GM12801 (cell line): Measurements from ENCODE around the gene LKAAEAR1.

Experiments
- TF ChIP-seq, protein P1 (sequence below): IDR thresholded peaks from one replicate; pipeline ENCODE4 v1.5.1; 2011; ENCODE audit warnings: control low read depth; ENCODE audit not compliant: insufficient read length; ENCODE audit errors: extremely low read depth

Gene LKAAEAR1

DNA sequence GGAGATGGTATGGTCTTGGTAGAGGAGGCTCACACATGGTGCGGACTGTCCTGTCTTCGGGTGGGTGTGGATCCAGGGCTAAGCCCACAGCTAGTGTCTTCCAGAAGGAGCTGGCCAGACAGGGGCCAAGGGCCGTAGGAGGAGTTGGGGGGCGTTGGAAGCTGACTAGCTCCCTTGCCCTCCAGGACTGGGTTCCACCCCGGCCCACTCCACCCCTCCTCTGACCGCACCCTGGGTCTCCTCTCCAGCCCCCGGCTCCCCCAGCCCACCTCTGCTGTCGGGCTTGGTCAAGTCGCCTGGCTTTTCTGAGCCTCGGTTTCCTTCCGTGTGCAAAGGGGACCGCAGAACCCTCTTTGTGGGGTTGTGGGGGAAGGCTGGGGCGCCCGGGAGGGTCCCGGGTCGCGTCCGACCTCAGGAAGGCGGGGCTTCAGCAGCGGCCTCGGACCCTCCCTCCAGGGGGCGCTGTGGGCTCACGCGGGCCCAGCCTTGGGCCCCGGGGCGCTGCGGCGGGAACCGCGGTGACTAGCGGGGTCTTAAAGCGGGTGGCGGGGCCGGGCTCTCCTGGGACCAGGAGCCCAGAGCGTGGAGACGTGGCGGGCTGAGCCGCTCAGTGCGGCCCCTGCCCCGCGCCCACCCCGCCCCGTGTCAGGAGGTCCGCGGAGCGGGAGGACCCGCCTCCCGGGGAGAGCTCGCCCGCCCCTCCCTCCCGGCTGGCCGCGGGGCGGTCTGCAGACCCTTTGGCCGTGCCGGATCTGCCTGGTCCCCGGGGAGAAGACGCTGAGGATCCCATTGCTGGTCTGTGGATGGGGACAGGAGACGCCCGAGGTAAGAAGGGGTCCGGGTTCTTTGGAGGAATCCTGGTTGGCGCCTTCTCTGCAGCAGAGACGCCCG is 17.8 kb upstream of the LKAAEAR1 start:
- TF ChIP-seq, protein P1, sequence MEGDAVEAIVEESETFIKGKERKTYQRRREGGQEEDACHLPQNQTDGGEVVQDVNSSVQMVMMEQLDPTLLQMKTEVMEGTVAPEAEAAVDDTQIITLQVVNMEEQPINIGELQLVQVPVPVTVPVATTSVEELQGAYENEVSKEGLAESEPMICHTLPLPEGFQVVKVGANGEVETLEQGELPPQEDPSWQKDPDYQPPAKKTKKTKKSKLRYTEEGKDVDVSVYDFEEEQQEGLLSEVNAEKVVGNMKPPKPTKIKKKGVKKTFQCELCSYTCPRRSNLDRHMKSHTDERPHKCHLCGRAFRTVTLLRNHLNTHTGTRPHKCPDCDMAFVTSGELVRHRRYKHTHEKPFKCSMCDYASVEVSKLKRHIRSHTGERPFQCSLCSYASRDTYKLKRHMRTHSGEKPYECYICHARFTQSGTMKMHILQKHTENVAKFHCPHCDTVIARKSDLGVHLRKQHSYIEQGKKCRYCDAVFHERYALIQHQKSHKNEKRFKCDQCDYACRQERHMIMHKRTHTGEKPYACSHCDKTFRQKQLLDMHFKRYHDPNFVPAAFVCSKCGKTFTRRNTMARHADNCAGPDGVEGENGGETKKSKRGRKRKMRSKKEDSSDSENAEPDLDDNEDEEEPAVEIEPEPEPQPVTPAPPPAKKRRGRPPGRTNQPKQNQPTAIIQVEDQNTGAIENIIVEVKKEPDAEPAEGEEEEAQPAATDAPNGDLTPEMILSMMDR: no peak

DNA sequence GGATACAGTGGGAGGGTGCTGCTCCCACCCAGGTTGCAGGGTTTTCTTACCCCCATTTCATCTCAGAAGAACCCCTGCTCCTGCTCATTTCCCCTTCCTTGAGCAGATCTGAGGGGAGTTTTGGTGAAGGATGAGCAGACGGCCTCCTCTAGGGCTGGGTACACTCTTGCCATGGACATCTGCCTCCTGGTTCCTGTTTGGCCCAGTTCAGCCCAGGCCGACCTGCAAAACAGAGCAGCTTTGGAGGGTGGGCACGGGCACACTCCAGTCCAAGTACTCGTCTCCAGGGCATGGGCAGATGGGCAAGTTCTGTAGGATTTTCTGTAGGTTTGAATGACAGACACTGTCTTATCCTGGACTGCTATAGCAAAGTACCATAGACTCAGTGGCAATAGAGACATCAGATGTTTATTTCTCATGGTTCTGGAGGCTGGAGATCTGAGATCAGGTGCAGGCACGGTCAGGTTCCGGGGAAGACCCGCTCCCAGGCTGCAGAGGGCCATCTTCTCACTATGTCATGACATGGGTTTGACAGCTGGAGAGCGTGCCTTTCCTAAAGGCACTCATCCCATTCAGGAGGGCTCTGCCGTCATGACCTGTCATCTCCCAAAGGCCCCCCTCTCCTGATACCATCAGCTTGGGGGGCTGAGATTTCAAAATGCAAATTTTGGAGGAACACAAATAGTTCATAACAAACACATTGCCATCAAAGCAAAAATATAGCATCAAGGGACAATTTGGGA is 16.9 kb upstream of the LKAAEAR1 start:
- TF ChIP-seq, protein P1: no peak

DNA sequence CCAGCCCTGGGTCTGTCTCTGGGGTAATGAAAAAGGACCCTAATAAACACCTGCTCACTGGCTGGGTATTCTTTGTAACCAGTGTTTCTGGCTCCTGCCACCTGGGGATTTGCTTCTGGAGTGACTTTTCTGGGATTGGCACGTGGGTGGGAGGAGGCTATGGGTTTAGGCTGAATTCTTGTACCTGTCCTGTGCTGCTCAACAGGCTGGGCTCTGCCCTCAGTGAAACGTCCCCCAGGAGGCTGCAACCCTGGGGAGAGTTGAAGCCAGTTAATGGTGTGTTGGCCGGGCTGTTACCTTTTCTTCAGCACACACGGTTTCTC is 16.3 kb upstream of the LKAAEAR1 start:
- TF ChIP-seq, protein P1: no peak

DNA sequence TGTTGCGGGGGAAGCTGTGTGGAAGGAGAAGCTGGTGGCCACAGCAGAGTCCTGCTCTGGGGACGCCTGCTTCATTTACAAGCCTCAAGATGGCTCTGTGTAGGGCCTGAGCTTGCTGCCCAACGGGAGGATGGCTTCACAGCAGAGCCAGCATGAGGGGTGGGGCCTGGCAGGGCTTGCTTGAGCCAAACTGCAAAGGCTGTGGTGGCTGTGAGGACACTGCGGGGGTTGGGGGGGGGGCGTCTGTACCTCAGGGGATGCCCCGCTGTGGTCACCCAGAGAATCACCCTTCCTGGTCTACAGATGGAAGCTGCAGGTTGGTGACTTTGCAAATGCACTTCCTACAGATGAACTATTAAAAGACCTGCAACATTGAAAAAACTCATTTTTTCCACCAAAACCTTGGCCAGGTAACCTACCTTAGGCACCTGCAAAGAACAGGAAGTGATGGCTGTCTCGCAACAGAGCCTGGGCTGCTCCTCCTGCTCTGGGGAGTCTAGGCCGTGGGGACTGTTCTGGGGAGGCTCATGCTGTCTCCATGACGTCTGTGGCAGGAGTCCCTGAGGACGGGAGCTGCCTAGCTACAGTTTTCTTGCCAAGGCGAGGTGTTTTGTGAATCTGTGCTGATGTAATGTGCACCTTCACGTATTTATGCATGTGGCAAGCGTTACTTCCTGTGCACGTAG is 15.8 kb upstream of the LKAAEAR1 start:
- TF ChIP-seq, protein P1: no peak

DNA sequence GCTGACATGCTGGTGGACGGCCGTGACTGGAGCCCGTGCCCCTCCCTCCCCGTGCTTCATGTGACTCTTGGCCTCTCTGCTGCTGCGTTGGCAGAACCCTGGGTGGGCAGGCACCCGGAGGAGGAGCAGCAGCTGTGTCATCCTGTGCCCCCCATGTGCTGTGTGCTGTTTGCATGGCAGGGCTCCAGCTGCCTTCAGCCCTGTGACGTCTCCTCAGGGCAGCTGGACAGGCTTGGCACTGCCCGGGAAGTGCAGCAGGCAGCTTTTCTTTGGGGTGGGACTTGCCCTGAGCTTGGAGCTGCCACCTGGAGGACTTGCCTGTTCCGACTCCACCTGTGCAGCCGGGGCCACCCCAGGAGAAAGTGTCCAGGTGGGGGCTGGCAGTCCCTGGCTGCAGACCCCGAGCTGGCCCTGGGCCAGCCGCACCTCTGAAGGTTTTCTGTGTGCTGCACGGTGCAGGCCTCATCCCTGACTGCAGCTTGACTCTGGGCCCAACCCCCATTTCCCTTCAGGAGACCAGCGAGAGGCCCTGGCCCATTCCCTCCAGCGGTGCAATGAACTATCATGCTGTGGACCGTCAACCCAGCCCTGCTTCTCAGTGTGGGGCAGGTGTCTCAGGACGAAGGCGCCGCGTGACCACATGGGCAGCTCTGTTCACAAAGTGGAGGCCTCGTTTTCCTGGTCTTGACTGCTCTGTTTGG is 15.0 kb upstream of the LKAAEAR1 start:
- TF ChIP-seq, protein P1: no peak

DNA sequence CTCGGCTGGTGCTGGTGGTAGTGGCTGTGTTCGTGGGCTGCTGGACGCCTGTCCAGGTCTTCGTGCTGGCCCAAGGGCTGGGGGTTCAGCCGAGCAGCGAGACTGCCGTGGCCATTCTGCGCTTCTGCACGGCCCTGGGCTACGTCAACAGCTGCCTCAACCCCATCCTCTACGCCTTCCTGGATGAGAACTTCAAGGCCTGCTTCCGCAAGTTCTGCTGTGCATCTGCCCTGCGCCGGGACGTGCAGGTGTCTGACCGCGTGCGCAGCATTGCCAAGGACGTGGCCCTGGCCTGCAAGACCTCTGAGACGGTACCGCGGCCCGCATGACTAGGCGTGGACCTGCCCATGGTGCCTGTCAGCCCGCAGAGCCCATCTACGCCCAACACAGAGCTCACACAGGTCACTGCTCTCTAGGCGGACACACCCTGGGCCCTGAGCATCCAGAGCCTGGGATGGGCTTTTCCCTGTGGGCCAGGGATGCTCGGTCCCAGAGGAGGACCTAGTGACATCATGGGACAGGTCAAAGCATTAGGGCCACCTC is 14.3 kb upstream of the LKAAEAR1 start:
- TF ChIP-seq, protein P1: no peak
